Measurements from ENCODE around the gene TREML4. TPM values are rescaled to one million over a fixed set of nuclear protein-coding genes. Genes with fewer than 3 reads are reported as not detected.

The TREML4 gene
- total and polyA plus RNA-seq, 10 of the 15 experiments (the other 5 are each of a cell fraction or from before 2014, with no cell fraction given) = not detected

DNA sequence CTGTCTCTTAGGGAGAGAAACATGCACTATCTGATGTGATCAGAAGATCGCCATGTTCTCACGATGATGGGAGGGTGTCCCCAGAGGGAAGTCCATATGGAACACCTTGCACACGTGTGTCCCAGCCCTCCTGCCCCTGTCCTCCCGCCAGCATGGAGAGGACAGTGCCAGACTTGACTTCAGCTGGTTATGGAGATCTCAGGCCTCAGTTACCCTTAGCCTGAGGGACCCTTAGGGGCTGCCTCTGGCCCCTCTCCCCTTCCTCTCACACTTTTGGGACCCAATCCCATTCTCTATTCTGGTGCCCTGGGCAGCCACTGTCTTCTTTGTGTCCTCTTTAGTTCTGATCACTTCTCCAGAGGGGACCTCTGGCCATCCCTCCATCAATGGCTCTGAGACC lies 1.6 kb downstream of the TREML4 start:
- ChIA-PET RAD21 (ENCODE audit: unreplicated experiment) (no interaction called here), SMC1A (ENCODE audit: uncharacterized antibody, unreplicated experiment) (no interaction called here), POLR2A (no interaction called here), CTCF (no interaction called here)
- DNase-seq (ENCODE audit: low read depth, low spot score) (no peak), ATAC-seq (no peak), FAIRE-seq (no peak)
- Histone ChIP-seq H3K4me1 (ENCODE audit: control insufficient read depth, insufficient read depth, low read length) (no peaks in the 10 kb centered on the region), H4K20me1 (ENCODE audit: control insufficient read depth, insufficient read depth) (no peaks in the 10 kb centered on the region), H2AFZ (ENCODE audit: control insufficient read depth, low read depth, low read length) (no peak overlapping the region), H3K27ac (ENCODE audit: control insufficient read depth, insufficient read depth) (no peak overlapping the region), H3K9ac (ENCODE audit: control insufficient read depth, insufficient read depth, low read length) (no peak overlapping the region), H3K4me3 (no peak overlapping the region), H3K4me2 (ENCODE audit: control insufficient read depth, insufficient read depth) (no peak overlapping the region), H3K36me3 (ENCODE audit: control insufficient read depth in 2 of 2, insufficient read depth in 2 of 2, low read length in 1 of 2) (no peaks in the 10 kb centered on the region), H3K79me2 (ENCODE audit: control insufficient read depth, insufficient read depth, low read length) (no peaks in the 10 kb centered on the region), H3K27me3 (replicated peaks in 1 of 2; ENCODE audit: control insufficient read depth in 2 of 2, insufficient read depth in 2 of 2, low read length in 1 of 2) (peaks cover 0 to 3% of the 10 kb centered on the region in 2 experiments; a peak in 1 of 4 replicates), H3K9me3 (replicated peaks; ENCODE audit: control insufficient read depth, insufficient read depth, low read length) (no peaks in the 10 kb centered on the region)
- intact Hi-C loops (cut with micrococcal nuclease; ENCODE audit: unreplicated experiment) (no loop called here), in situ Hi-C loops (cut with MboI) (no loop called here)
- BruUV-seq (replicated peaks) = no TSS peak
- 11% methylated on average over 4 of the region's 4 CpGs for WGBS (ENCODE audit: insufficient coverage, insufficient replicate concordance, low lambda C conversion rate, missing lambda C conversion rate)
- TF ChIP-seq, protein P1, sequence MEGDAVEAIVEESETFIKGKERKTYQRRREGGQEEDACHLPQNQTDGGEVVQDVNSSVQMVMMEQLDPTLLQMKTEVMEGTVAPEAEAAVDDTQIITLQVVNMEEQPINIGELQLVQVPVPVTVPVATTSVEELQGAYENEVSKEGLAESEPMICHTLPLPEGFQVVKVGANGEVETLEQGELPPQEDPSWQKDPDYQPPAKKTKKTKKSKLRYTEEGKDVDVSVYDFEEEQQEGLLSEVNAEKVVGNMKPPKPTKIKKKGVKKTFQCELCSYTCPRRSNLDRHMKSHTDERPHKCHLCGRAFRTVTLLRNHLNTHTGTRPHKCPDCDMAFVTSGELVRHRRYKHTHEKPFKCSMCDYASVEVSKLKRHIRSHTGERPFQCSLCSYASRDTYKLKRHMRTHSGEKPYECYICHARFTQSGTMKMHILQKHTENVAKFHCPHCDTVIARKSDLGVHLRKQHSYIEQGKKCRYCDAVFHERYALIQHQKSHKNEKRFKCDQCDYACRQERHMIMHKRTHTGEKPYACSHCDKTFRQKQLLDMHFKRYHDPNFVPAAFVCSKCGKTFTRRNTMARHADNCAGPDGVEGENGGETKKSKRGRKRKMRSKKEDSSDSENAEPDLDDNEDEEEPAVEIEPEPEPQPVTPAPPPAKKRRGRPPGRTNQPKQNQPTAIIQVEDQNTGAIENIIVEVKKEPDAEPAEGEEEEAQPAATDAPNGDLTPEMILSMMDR (IDR thresholded peaks at IDR 0.05 in 2 of 3, conservative IDR thresholded peaks at IDR 0.05 in 1 of 3; ENCODE audit: control insufficient read depth in 2 of 3, extremely low read depth in 1 of 3, insufficient read depth in 1 of 3, low read depth in 3 of 3, low read length in 3 of 3) = no peak
- TF ChIP-seq, protein P2, sequence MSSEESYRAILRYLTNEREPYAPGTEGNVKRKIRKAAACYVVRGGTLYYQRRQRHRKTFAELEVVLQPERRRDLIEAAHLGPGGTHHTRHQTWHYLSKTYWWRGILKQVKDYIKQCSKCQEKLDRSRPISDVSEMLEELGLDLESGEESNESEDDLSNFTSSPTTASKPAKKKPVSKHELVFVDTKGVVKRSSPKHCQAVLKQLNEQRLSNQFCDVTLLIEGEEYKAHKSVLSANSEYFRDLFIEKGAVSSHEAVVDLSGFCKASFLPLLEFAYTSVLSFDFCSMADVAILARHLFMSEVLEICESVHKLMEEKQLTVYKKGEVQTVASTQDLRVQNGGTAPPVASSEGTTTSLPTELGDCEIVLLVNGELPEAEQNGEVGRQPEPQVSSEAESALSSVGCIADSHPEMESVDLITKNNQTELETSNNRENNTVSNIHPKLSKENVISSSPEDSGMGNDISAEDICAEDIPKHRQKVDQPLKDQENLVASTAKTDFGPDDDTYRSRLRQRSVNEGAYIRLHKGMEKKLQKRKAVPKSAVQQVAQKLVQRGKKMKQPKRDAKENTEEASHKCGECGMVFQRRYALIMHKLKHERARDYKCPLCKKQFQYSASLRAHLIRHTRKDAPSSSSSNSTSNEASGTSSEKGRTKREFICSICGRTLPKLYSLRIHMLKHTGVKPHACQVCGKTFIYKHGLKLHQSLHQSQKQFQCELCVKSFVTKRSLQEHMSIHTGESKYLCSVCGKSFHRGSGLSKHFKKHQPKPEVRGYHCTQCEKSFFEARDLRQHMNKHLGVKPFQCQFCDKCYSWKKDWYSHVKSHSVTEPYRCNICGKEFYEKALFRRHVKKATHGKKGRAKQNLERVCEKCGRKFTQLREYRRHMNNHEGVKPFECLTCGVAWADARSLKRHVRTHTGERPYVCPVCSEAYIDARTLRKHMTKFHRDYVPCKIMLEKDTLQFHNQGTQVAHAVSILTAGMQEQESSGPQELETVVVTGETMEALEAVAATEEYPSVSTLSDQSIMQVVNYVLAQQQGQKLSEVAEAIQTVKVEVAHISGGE (CRISPR knock-in tag; IDR thresholded peaks at IDR 0.05) = no peak
- TF ChIP-seq FOXM1 (IDR thresholded peaks at IDR 0.05; ENCODE audit: low read depth, low read length) = no peak
- TF ChIP-seq, protein P3, sequence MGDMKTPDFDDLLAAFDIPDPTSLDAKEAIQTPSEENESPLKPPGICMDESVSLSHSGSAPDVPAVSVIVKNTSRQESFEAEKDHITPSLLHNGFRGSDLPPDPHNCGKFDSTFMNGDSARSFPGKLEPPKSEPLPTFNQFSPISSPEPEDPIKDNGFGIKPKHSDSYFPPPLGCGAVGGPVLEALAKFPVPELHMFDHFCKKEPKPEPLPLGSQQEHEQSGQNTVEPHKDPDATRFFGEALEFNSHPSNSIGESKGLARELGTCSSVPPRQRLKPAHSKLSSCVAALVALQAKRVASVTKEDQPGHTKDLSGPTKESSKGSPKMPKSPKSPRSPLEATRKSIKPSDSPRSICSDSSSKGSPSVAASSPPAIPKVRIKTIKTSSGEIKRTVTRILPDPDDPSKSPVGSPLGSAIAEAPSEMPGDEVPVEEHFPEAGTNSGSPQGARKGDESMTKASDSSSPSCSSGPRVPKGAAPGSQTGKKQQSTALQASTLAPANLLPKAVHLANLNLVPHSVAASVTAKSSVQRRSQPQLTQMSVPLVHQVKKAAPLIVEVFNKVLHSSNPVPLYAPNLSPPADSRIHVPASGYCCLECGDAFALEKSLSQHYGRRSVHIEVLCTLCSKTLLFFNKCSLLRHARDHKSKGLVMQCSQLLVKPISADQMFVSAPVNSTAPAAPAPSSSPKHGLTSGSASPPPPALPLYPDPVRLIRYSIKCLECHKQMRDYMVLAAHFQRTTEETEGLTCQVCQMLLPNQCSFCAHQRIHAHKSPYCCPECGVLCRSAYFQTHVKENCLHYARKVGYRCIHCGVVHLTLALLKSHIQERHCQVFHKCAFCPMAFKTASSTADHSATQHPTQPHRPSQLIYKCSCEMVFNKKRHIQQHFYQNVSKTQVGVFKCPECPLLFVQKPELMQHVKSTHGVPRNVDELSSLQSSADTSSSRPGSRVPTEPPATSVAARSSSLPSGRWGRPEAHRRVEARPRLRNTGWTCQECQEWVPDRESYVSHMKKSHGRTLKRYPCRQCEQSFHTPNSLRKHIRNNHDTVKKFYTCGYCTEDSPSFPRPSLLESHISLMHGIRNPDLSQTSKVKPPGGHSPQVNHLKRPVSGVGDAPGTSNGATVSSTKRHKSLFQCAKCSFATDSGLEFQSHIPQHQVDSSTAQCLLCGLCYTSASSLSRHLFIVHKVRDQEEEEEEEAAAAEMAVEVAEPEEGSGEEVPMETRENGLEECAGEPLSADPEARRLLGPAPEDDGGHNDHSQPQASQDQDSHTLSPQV (IDR thresholded peaks at IDR 0.05) = no peak
- TF ChIP-seq CREB1 (IDR thresholded peaks at IDR 0.05; ENCODE audit: low read depth) = no peak
- no peak for TF ChIP-seq POLR2A (IDR thresholded peaks at IDR 0.05; ENCODE audit: low read depth, low read length)
- no peak for TF ChIP-seq CHD1 (IDR thresholded peaks at IDR 0.05; ENCODE audit: low read depth, low read length)
- no peak for TF ChIP-seq RFX5 (IDR thresholded peaks at IDR 0.05; ENCODE audit: low read depth, low read length)
- no peak for TF ChIP-seq IKZF1 (conservative IDR thresholded peaks at IDR 0.05)
- TF ChIP-seq MXI1 (IDR thresholded peaks at IDR 0.05; ENCODE audit: low read depth, low read length) = no peak
- TF ChIP-seq, protein P4, sequence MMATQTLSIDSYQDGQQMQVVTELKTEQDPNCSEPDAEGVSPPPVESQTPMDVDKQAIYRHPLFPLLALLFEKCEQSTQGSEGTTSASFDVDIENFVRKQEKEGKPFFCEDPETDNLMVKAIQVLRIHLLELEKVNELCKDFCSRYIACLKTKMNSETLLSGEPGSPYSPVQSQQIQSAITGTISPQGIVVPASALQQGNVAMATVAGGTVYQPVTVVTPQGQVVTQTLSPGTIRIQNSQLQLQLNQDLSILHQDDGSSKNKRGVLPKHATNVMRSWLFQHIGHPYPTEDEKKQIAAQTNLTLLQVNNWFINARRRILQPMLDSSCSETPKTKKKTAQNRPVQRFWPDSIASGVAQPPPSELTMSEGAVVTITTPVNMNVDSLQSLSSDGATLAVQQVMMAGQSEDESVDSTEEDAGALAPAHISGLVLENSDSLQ (IDR thresholded peaks at IDR 0.05) = no peak
